GM10248 (cell line): ENCODE measurements around the gene ING2.
"Not testable (repeated sequence)": the region's sequence is repeated elsewhere in the genome, so short reads cannot be mapped to it uniquely, and the experiment has no call there.

ENCODE experiments used
- CTCF ChIA-PET: fragments of 300-600 bp; sonication (Branson Sonifier 250); formaldehyde crosslinking; extraction: SDS; loops from one replicate; lab custom pipeline; 2021; ENCODE audit warnings: antibody characterized with exemption; lab: Yijun Ruan, JAX
- POLR2A ChIA-PET: fragments of 350-650 bp; sonication (Branson Sonifier 250); formaldehyde crosslinking; extraction: SDS; loops from one replicate; lab custom pipeline; 2020; ENCODE audit warnings: antibody characterized with exemption; lab: Yijun Ruan, JAX
- DNase-seq: peaks from one replicate; pipeline ENCODE4 v3.0.0; 2012; ENCODE audit errors: extremely low spot score
- CTCF ChIP-seq: IDR thresholded peaks from 2 replicates; pipeline ENCODE4 v1.5.1; 2012; ENCODE audit warnings: mild to moderate bottlenecking, low read depth; ENCODE audit errors: extremely low read depth, missing control alignments, control extremely low read depth

Gene ING2

GRCh38 chr4:183478123-183478522 is 26.7 kb upstream of the ING2 start:
- no peak for DNase-seq
- CTCF ChIA-PET: interaction anchor here (1.2 to 1.4 kb wide), 2 partner anchors 16 to 161 kb away, joined by 3 read pairs; no protein-coding TSS in a partner anchor
- POLR2A ChIA-PET: no interaction called here
- TF ChIP-seq CTCF: no peak

- DNase-seq: no peak
- POLR2A ChIA-PET: no interaction called here
- no peak for TF ChIP-seq CTCF
- CTCF ChIA-PET: interaction anchor here (1.2 to 1.4 kb wide), 2 partner anchors 17 to 162 kb away, joined by 3 read pairs; no protein-coding TSS in a partner anchor
These were observed 25.9 kb upstream of the ING2 start for GRCh38 chr4:183478926-183479325.

- DNase-seq, POLR2A ChIA-PET: not testable (repeated sequence)
- CTCF ChIA-PET: interaction anchor here (1.0 kb wide), 1 partner anchor 13 kb away, joined by 3 read pairs; no protein-coding TSS in a partner anchor
These were observed 22.3 kb upstream of the ING2 start for GRCh38 chr4:183482515-183483095.

GRCh38 chr4:183483997-183484396 is 20.9 kb upstream of the ING2 start:
- no peak for TF ChIP-seq CTCF
- CTCF ChIA-PET: interaction anchor here (2.1 kb wide), 1 partner anchor 10 kb away, joined by 10 read pairs; no protein-coding TSS in a partner anchor
- DNase-seq: no peak
- POLR2A ChIA-PET: no interaction called here

GRCh38 chr4:183485411-183486160 is 19.3 kb upstream of the ING2 start:
- ChIA-PET POLR2A (no interaction called here), CTCF (no interaction called here)
- no peak for TF ChIP-seq CTCF
- DNase-seq: no peak

- no peak for DNase-seq
- ChIA-PET POLR2A (no interaction called here), CTCF (interaction anchor here (1.1 kb wide), 2 partner anchors 10 to 20 kb away, joined by 3 read pairs; no protein-coding TSS in a partner anchor)
- no peak for TF ChIP-seq CTCF
These were observed 12.1 kb upstream of the ING2 start for GRCh38 chr4:183492791-183493222.

GRCh38 chr4:183493246-183493645 is 11.6 kb upstream of the ING2 start:
- DNase-seq: no peak
- ChIA-PET CTCF (interaction anchor here (1.1 kb wide), 2 partner anchors 9 to 19 kb away, joined by 3 read pairs; no protein-coding TSS in a partner anchor), POLR2A (no interaction called here)
- TF ChIP-seq CTCF: no peak
